Stomach (tissue), 4 donors: ENCODE data around the gene SLC35F2.

Experiments
- EP300 ChIP-seq: sonication (generic); formaldehyde crosslinking; IDR thresholded peaks from one replicate; pipeline ENCODE4 v1.6.1; 2017; ENCODE audit warnings: antibody characterized with exemption
- POLR2A ChIP-seq, 4 donors: fragments of 450-650 bp; IDR thresholded peaks; one replicate each; pipeline ENCODE4 v1.6.1; 2016; ENCODE audit warnings: antibody characterized with exemption in 4 of 4, control low read depth in 2 of 4, mild to moderate bottlenecking in 1 of 4, moderate library complexity in 1 of 4
- TF ChIP-seq, protein P1 (sequence below), 7 experiments: fragments of 450-650 bp in 4 of 7; fragments of 200-600 bp in 3 of 7; sonication (generic) in 3 of 7; IDR thresholded peaks; one replicate each; pipeline ENCODE4 v1.5.1; 2016 to 2019; ENCODE audit warnings: antibody characterized with exemption in 7 of 7, control low read depth in 2 of 7, mild to moderate bottlenecking in 1 of 7

DNA sequence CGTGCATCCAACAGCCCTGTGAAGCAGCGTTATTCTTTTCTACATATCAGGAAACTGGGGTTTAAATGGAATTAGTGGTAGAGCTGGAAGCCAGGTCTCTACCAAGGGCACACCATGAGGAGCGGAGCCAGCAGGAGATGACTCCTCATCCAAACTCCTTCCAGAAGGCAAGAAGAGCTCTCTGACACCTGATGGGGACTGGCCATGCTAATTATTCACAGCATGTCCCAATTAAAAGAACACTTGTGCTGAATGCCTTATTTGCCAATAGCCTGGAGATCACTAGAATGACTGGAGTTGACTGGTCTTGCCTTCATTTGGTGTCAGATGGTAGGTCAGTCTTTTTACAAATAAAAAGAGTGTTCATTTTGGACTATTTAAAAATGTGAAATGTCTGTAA, 113.9 kb downstream of the SLC35F2 start:
- TF ChIP-seq, protein P1, sequence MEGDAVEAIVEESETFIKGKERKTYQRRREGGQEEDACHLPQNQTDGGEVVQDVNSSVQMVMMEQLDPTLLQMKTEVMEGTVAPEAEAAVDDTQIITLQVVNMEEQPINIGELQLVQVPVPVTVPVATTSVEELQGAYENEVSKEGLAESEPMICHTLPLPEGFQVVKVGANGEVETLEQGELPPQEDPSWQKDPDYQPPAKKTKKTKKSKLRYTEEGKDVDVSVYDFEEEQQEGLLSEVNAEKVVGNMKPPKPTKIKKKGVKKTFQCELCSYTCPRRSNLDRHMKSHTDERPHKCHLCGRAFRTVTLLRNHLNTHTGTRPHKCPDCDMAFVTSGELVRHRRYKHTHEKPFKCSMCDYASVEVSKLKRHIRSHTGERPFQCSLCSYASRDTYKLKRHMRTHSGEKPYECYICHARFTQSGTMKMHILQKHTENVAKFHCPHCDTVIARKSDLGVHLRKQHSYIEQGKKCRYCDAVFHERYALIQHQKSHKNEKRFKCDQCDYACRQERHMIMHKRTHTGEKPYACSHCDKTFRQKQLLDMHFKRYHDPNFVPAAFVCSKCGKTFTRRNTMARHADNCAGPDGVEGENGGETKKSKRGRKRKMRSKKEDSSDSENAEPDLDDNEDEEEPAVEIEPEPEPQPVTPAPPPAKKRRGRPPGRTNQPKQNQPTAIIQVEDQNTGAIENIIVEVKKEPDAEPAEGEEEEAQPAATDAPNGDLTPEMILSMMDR (IDR thresholded peaks at IDR 0.05) = no peak
- TF ChIP-seq POLR2A (IDR thresholded peaks at IDR 0.05) (no peak), EP300 (no peak)
